A673 (cell line): Measurements from ENCODE around the gene BDKRB1. TPM values are rescaled to one million over a fixed set of nuclear protein-coding genes. Genes with fewer than 3 reads are reported as not detected.

Experiments
- BruUV-seq: library from RNA; stranded (reverse); fragments of 400-500 nt; replicated peaks from 2 replicates; lab custom pipeline; 2021; lab: Mats Ljungman, UMichigan
- CTCF ChIA-PET: fragments of 300-600 bp; sonication (Branson Sonifier 250); formaldehyde crosslinking; loops from one replicate; lab custom pipeline; 2022; ENCODE audit warnings: antibody characterized with exemption; lab: Charles Lee
- POLR2A ChIA-PET: fragments of 300-600 bp; sonication (Branson Sonifier 250); formaldehyde crosslinking; loops from one replicate; lab custom pipeline; 2022; ENCODE audit warnings: antibody characterized with exemption; ENCODE audit not compliant: low non-redundant PET; lab: Charles Lee
- DNase-seq: peaks from one replicate; pipeline ENCODE4 v3.0.0-alpha.2; 2015; ENCODE audit warnings: low spot score
- H3K27ac ChIP-seq: fragments of 200-600 bp; sonication (generic); 2 replicates; pipeline ENCODE4 v1.5.1; 2016; ENCODE audit warnings: mixed run types, low read depth, mild to moderate bottlenecking, mixed read lengths, antibody characterized with exemption, low read length; ENCODE audit not compliant: poor library complexity, severe bottlenecking
- H3K27me3 ChIP-seq: fragments of 200-600 bp; sonication (generic); replicated peaks from 2 replicates; pipeline ENCODE4 v1.6.1; 2017; ENCODE audit warnings: mixed run types, low read depth, mild to moderate bottlenecking, mixed read lengths, antibody characterized with exemption, low read length; ENCODE audit not compliant: insufficient read depth, poor library complexity
- H3K36me3 ChIP-seq: fragments of 200-600 bp; sonication (generic); 2 replicates; pipeline ENCODE4 v1.6.1; 2016; ENCODE audit warnings: mixed run types, mild to moderate bottlenecking, mixed read lengths, antibody characterized with exemption, low read length; ENCODE audit not compliant: insufficient read depth, poor library complexity, severe bottlenecking
- H3K4me1 ChIP-seq: fragments of 200-600 bp; sonication (generic); 2 replicates; pipeline ENCODE4 v1.6.1; 2017; ENCODE audit warnings: mixed run types, mild to moderate bottlenecking, mixed read lengths, antibody characterized with exemption, low read length; ENCODE audit not compliant: insufficient read depth, poor library complexity, severe bottlenecking
- H3K4me3 ChIP-seq: fragments of 200-600 bp; sonication (generic); 2 replicates; pipeline ENCODE4 v1.5.1; 2016; ENCODE audit warnings: low read depth, mixed run types, mild to moderate bottlenecking, mixed read lengths, low read length; ENCODE audit not compliant: poor library complexity, severe bottlenecking
- H3K9me3 ChIP-seq: fragments of 200-600 bp; sonication (generic); 2 replicates; pipeline ENCODE4 v1.6.1; 2016; ENCODE audit warnings: mixed run types, low read depth, mild to moderate bottlenecking, mixed read lengths, antibody characterized with exemption, low read length; ENCODE audit not compliant: poor library complexity, severe bottlenecking
- CTCF ChIP-seq: fragments of 300-800, 200-600 bp; sonication (generic); conservative IDR thresholded peaks from 2 replicates; pipeline ENCODE4 v1.5.1; 2017; ENCODE audit warnings: low read depth, mild to moderate bottlenecking, antibody characterized with exemption, low read length, moderate library complexity, mixed read lengths
- EZH2 ChIP-seq: fragments of 200-600 bp; sonication (generic); IDR thresholded peaks from 2 replicates; pipeline ENCODE4 v1.6.1; 2017; ENCODE audit warnings: borderline replicate concordance, low read depth, mild to moderate bottlenecking, mixed read lengths, antibody characterized with exemption, low read length; ENCODE audit not compliant: poor library complexity, severe bottlenecking
- intact Hi-C: fragments of 100-400 bp; cut with micrococcal nuclease; formaldehyde crosslinking; loops from one replicate; pipeline ENCODE4 v1.10.0; 2022; ENCODE audit not compliant: unreplicated experiment
- total RNA-seq: library from RNA; stranded (reverse); gene quantifications from 2 replicates; pipeline ENCODE4 v1.2.3, GENCODE V29; 2021

The BDKRB1 gene
- total RNA-seq, 1 experiment from 2014 or later, result not detected

- TF ChIP-seq EZH2 (no peak), CTCF (no peak)
- Histone ChIP-seq H3K9me3 (no peaks in the 10 kb centered on the region), H3K27ac (no peak overlapping the region), H3K4me3 (no peak overlapping the region), H3K4me1 (no peaks in the 10 kb centered on the region), H3K27me3 (no peaks in the 10 kb centered on the region), H3K36me3 (no peaks in the 10 kb centered on the region)
- intact Hi-C loops, result no loop called here
- no TSS peak for BruUV-seq
- ChIA-PET CTCF (no interaction called here), POLR2A (no interaction called here)
- DNase-seq, result no peak
These were observed 22.3 kb upstream of the BDKRB1 start for GRCh38 chr14:96233661-96234060.

DNA sequence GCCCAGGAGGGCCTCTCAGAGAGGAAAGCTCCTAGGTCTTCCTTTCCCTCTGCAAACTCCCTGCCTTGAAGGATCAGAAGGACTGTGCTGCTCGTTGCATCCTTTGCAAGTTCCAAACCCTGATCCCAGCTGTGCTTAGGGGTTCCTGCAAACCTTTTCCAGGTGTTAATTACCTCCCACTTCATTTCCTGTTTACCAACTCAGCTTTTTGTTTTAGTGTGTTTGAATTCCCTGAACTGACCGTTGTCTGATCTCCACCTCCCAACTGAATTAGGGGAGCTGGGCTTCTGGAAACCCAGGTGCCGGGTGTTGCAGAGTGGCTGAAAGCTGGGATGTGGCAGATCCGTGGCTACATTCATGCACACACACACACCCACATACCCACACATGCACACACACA lies 20.6 kb upstream of the BDKRB1 start:
- ChIA-PET POLR2A (no interaction called here), CTCF (no interaction called here)
- H3K36me3 ChIP-seq, result no peaks in the 10 kb centered on the region
- H3K4me3 ChIP-seq, result no peak overlapping the region
- H3K4me1 ChIP-seq, result no peaks in the 10 kb centered on the region
- H3K9me3 ChIP-seq, result no peaks in the 10 kb centered on the region
- BruUV-seq, result no TSS peak
- no peaks in the 10 kb centered on the region for H3K27me3 ChIP-seq
- no peak for DNase-seq
- no peak overlapping the region for H3K27ac ChIP-seq
- TF ChIP-seq EZH2, result no peak
- TF ChIP-seq CTCF, result no peak
- intact Hi-C loops, result no loop called here

- H3K4me3 ChIP-seq, result no peak overlapping the region
- no peaks in the 10 kb centered on the region for H3K36me3 ChIP-seq
- no TSS peak for BruUV-seq
- TF ChIP-seq EZH2, result no peak
- no peak for TF ChIP-seq CTCF
- intact Hi-C loops, result no loop called here
- no peak overlapping the region for H3K27ac ChIP-seq
- no peaks in the 10 kb centered on the region for H3K27me3 ChIP-seq
- ChIA-PET CTCF (no interaction called here), POLR2A (no interaction called here)
- no peaks in the 10 kb centered on the region for H3K4me1 ChIP-seq
- H3K9me3 ChIP-seq, result no peaks in the 10 kb centered on the region
- no peak for DNase-seq
These were observed 18.4 kb upstream of the BDKRB1 start for GRCh38 chr14:96237641-96238040.
